GM12873 (cell line): ENCODE data around the gene ST6GAL1.

Experiments used
- TF ChIP-seq, protein P1 (sequence below): IDR thresholded peaks from 2 replicates; pipeline ENCODE4 v1.5.1; 2012; ENCODE audit warnings: low read depth, mild to moderate bottlenecking, moderate library complexity, low read length, control low read depth; ENCODE audit not compliant: insufficient read depth; ENCODE audit errors: missing control alignments

The ST6GAL1 gene

DNA sequence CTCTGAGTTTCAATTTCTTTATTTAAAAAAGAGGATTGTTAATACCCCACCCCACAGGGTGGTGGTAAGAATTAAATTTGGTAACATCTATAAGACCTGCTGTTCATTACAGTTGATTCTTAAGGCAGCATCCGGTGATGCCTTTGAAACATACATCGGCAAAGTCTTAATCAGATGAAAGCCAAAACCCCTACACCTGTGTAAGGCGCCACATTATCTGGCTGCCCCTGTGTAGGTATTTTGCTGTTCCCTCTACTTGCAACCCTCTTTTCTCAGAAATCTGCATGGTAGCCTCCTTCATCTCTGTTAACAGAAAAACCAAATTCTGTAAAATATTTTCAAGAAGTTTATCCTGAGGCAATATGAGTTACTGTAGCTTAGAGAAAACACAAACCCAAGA lies 90.0 kb downstream of the ST6GAL1 start:
- TF ChIP-seq, protein P1, sequence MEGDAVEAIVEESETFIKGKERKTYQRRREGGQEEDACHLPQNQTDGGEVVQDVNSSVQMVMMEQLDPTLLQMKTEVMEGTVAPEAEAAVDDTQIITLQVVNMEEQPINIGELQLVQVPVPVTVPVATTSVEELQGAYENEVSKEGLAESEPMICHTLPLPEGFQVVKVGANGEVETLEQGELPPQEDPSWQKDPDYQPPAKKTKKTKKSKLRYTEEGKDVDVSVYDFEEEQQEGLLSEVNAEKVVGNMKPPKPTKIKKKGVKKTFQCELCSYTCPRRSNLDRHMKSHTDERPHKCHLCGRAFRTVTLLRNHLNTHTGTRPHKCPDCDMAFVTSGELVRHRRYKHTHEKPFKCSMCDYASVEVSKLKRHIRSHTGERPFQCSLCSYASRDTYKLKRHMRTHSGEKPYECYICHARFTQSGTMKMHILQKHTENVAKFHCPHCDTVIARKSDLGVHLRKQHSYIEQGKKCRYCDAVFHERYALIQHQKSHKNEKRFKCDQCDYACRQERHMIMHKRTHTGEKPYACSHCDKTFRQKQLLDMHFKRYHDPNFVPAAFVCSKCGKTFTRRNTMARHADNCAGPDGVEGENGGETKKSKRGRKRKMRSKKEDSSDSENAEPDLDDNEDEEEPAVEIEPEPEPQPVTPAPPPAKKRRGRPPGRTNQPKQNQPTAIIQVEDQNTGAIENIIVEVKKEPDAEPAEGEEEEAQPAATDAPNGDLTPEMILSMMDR: no peak

DNA sequence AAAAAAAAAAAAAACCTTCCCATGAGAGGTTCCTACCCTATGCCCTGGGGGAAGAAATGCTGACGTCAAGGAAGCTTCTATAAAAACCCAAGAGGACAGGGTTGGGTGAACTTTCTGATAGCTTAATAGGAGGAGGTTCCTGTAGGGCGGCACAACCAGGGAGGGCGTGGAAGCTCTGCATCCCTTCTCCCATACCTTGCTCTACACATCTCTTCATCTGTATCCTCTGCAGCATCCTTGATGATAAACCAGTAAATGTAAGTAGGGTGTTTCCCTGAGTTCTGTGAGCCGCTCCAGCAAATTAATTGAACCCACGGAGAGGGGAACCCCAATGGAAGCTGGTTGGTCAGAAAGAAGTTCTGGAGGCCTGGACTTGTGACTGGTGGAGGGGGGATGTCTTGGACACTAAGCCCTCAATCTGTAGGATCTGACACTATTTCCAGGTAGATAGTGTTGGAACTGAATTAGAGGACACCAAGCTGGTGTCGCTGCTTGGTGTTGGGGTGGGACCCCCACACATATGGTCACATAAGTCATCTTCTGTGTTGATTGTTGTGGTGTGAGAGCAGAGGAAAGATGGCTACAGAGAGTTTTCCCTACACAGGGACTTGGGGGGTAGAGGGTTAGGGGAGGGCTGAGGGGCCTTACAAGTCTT lies 91.5 kb downstream of the ST6GAL1 start:
- TF ChIP-seq, protein P1: no peak

DNA sequence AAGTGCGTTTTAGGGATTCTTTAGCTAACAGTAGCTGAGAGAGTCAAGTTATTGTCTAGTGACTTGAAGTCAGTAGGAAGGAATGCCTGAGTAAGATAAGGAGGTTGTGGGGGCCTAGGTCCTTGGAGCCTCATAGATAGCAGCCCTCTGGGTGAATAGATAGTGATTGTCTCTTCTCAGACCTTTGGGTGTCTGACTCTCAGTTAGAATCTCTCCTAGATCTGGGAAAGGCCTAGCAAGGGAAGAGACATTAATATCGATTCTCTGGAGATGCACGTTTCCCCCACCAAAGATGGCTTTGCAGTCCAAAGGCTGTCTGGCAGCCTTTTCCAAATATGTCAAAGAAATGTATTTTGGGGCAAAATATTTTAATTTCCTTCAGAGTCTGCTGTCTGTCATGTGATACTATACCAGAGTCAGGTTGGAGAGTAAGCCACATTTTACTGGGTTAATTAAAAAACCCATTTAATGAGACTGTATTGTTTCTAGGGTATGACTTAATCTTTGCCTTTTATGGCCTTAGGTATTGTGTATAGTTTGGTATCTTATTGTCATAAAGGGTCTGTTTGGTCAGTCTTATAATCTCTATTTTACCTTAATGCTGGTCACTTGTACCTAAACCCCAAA lies 92.2 kb downstream of the ST6GAL1 start:
- TF ChIP-seq, protein P1: no peak

DNA sequence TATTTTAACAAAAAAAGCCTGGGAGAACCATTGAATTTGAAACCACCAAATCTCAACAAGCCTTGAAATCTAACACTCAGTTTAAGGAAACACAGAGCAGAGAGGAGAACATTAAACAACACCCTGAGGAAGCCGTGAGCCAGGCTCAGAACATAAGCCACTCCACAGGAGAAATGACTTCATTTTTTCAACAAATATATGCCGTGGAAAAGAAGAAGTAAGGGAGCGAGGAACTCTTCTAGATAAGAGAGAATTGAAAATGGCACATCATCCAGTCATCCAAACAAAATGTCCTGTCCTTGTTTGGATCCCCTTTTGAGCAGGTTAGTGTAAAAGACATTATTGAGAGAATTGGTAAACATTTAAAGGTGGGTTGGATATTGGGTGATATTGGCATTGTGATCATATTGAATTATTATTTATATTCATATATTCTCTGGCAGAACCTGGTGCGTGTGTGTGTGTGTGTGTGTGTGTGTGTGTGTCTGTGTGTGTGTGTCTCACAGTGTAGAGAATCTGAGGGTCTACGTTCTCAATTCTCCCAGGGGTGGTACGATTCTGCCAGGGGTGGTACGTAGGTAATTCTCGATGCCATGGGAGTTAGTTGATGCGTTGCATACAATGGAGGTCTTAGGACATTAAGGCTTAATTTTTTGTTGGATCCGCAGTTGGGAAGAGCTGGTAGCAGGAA lies 94.4 kb downstream of the ST6GAL1 start:
- TF ChIP-seq, protein P1: no peak

DNA sequence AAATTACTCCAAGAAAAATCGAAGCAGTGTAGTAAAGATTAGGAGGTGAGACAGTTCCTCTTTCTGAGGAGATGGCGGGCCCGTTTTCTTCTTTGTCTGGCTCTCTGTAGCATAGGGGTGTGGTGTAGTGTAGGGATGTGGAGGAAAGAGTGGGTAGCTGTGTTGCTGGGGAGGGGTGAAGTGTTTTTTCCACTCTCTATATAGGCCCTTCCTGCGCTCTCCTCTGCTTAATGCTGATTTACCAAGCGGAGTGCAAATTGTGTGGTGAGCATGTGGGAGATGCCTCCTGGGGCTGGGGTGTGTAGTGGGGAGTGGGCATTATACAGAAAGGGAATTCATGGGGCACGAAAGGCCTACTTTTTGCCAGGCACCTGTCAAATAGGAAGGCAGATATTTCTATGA lies 94.9 kb downstream of the ST6GAL1 start:
- TF ChIP-seq, protein P1: no peak

DNA sequence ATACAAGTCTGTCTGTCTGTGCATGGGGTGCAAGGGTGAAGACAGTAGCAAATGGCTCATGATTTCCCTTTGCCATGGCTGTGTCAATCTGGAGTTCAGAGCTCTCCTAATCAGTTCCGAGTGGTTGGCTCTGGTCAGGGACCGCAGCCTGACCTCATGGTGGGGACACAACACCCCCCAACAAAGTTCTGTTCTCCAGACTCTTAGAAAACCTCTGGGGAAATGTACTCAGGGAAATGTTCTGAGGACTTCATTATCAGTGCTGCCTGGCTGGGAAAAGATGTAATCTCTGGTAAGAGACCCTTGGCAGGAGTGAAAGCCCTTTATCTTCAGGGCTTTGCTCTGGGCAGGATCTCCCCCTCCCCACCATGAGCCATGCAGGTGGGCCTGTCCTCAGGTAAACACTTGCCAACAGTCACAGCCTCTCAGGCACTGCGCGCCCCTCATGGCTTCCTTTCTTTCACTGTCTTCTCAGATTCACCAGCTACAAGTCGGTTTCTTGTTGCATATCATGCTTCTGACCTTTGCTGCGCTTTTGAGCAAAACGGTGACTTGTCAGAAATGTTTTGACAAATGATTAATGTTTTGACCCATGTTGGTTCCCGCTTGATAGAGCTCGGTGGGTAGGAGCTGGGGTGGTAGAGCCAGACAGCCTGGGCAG lies 95.5 kb downstream of the ST6GAL1 start:
- TF ChIP-seq, protein P1: no peak

DNA sequence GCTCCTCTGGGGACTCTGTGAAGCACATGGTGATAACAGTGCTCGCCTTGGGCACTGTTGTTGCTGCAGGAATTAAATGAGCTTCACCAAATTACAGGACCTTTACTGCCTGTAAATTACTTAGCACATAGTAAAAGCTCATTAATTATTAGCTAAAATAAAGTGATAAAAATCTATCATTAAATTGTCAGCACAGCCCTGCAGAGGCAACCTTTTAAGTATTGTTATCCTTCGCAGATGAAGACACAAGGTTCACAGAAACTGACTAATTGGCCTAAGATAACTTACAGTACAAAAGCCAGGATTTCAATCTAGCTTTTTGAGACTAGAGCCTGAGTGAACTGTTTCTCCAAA lies 96.0 kb downstream of the ST6GAL1 start:
- TF ChIP-seq, protein P1: no peak
